Liver (tissue), 9 donors: ENCODE results near the gene BTBD7. TPM values are rescaled to one million over a fixed set of nuclear protein-coding genes. Genes with fewer than 3 reads are reported as not detected.

Experiments used
- DNase-seq: peaks from one replicate; pipeline ENCODE4 v3.0.0-alpha.2; 2017; ENCODE audit warnings: low spot score
- H3K27ac ChIP-seq, 2 donors: one replicate each; pipeline ENCODE4 v1.7.0; 2013; ENCODE audit warnings: inconsistent platforms in 2 of 2, low read length in 2 of 2, control low read depth in 1 of 2, low read depth in 1 of 2, mild to moderate bottlenecking in 1 of 2
- H3K27me3 ChIP-seq, 4 donors: one replicate each; pipeline versions ENCODE4 v1.6.1 to v1.7.0; 2013; ENCODE audit warnings: low read length in 3 of 4, inconsistent platforms in 1 of 4, mild to moderate bottlenecking in 1 of 4, moderate library complexity in 1 of 4; ENCODE audit not compliant: control insufficient read depth in 4 of 4, insufficient read depth in 4 of 4
- H3K36me3 ChIP-seq, 4 donors: one replicate each; pipeline versions ENCODE4 v1.6.1 to v1.7.0; 2013; ENCODE audit warnings: low read length in 3 of 4, mild to moderate bottlenecking in 3 of 4, low read depth in 1 of 4, moderate library complexity in 1 of 4; ENCODE audit not compliant: control insufficient read depth in 4 of 4, insufficient read depth in 3 of 4
- H3K4me1 ChIP-seq, 4 donors: one replicate each; pipeline versions ENCODE4 v1.6.1 to v1.7.0; 2013; ENCODE audit warnings: low read length in 3 of 4, mild to moderate bottlenecking in 3 of 4, moderate library complexity in 1 of 4; ENCODE audit not compliant: control insufficient read depth in 4 of 4, insufficient read depth in 4 of 4
- H3K4me3 ChIP-seq, 3 donors: one replicate each; pipeline versions ENCODE4 v1.6.1 to v1.7.0; 2013; ENCODE audit warnings: low read length in 3 of 3, control low read depth in 1 of 3, low read depth in 1 of 3, mild to moderate bottlenecking in 1 of 3
- H3K9ac ChIP-seq, 2 donors: one replicate each; pipeline ENCODE4 v1.7.0; 2013; ENCODE audit warnings: low read length in 2 of 2, mild to moderate bottlenecking in 2 of 2, moderate library complexity in 2 of 2, control low read depth in 1 of 2, low read depth in 1 of 2
- H3K9me3 ChIP-seq, 4 donors: one replicate each; pipeline versions ENCODE4 v1.6.1 to v1.7.0; 2013; ENCODE audit warnings: low read length in 3 of 4; ENCODE audit not compliant: control insufficient read depth in 4 of 4
- FOXA1 ChIP-seq: IDR thresholded peaks from 2 replicates; pipeline ENCODE4 v1.6.1; 2016; ENCODE audit warnings: antibody characterized with exemption
- FOXA2 ChIP-seq: IDR thresholded peaks from 2 replicates; pipeline ENCODE4 v1.6.1; 2016; ENCODE audit warnings: antibody characterized with exemption
- GABPA ChIP-seq, 2 donors: IDR thresholded peaks in 1 of 2; conservative IDR thresholded peaks in 1 of 2; 2 replicates each; pipeline ENCODE4 v1.6.1; 2016; ENCODE audit warnings: antibody characterized with exemption in 2 of 2, mild to moderate bottlenecking in 1 of 2, moderate library complexity in 1 of 2
- JUND ChIP-seq, 2 donors: IDR thresholded peaks; 2 replicates each; pipeline ENCODE4 v1.6.1; 2016; ENCODE audit warnings: antibody characterized with exemption in 2 of 2
- NR2F2 ChIP-seq: IDR thresholded peaks from 2 replicates; pipeline ENCODE4 v1.6.1; 2016; ENCODE audit warnings: antibody characterized with exemption
- RAD21 ChIP-seq, 2 donors: IDR thresholded peaks; 2 replicates each; pipeline ENCODE4 v1.6.1; 2016; ENCODE audit warnings: antibody characterized with exemption in 2 of 2, mild to moderate bottlenecking in 2 of 2
- RXRA ChIP-seq, 2 donors: IDR thresholded peaks; 2 replicates each; pipeline ENCODE4 v1.6.1; 2017 to 2018; ENCODE audit warnings: antibody characterized with exemption in 2 of 2, mild to moderate bottlenecking in 1 of 2
- SP1 ChIP-seq: IDR thresholded peaks from 2 replicates; pipeline ENCODE4 v1.6.1; 2018; ENCODE audit warnings: antibody characterized with exemption, mild to moderate bottlenecking
- TAF1 ChIP-seq: conservative IDR thresholded peaks from 2 replicates; pipeline ENCODE4 v1.6.1; 2016; ENCODE audit warnings: antibody characterized with exemption, mild to moderate bottlenecking
- YY1 ChIP-seq: IDR thresholded peaks from 2 replicates; pipeline ENCODE4 v1.6.1; 2016; ENCODE audit warnings: antibody characterized with exemption, mild to moderate bottlenecking
- WGBS: extraction: QIAGEN DNeasy Blood & Tissue Kit; methylation state at CpG from one replicate; pipeline ENCODE4 v1.1.7; 2013; 5-methylcytosine and 5-hydroxymethylcytosine counted together
- polyA plus RNA-seq, 2 donors: library from polyadenylated mRNA; stranded (reverse) in 1 of 2; unstranded in 1 of 2; fragments of 200-250 nt in 1 of 2; fragments of >200 nt in 1 of 2; fragmentation: Nextera tagmentation in 1 of 2; extraction: Ambion mirVana in 1 of 2; gene quantifications; one replicate each; pipeline versions ENCODE4 v1.2.1 to v1.2.3, GENCODE V29; 2013 to 2015
- total RNA-seq, 2 donors: library from RNA; depleted of rRNA; stranded (reverse); fragments of >200 nt; gene quantifications; one replicate each; pipeline ENCODE4 v1.2.3, GENCODE V29; 2014
- TF ChIP-seq, protein P1 (sequence below): fragments of 150-350 bp; IDR thresholded peaks from 2 replicates; pipeline ENCODE4 v1.5.1; 2017; ENCODE audit warnings: improper control_type of control experiment, low read depth, low read length; ENCODE audit not compliant: missing input control
- TF ChIP-seq, protein P2 (sequence below): IDR thresholded peaks from 2 replicates; pipeline ENCODE4 v1.6.1; 2016; ENCODE audit warnings: antibody characterized with exemption
- TF ChIP-seq, protein P3 (sequence below): IDR thresholded peaks from 2 replicates; pipeline ENCODE4 v1.6.1; 2016; ENCODE audit warnings: antibody characterized with exemption
- TF ChIP-seq, protein P4 (sequence below): IDR thresholded peaks from 2 replicates; pipeline ENCODE4 v1.6.1; 2016; ENCODE audit warnings: antibody characterized with exemption, mild to moderate bottlenecking
- donor health status: healthy.
- donor health status: healthy.
- donor health status: healthy.
- donor health status: healthy.
- donor health status: healthy.

The BTBD7 gene
- total and polyA plus RNA-seq, 4 donors: 4.4 to 17.7 (median 10.2) TPM

DNA sequence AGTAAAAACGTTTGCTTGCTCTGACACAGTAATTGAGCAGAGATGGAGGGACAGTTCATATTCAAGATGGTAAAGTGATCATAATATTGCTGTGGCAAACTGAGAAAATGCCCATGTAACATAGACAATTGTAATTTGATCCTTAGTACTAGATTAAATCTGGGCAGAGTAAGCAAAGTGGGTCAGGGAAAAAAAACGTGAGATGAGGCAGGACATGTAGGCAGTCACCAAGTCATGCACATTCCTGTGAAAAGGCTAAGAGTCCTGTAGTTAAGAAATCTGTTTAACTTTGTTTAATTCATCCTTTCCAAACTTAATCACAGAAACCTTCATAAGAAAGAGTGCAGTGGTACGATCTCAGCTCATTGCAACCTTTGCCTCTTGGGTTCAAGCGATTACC lies 16.1 kb downstream of the BTBD7 start:
- no peak overlapping the region for H3K4me3 ChIP-seq
- H3K4me1 ChIP-seq: peaks cover 0 to 6% (median 3%) of the 10 kb centered on the region in 4 donors
- no peaks in the 10 kb centered on the region for H3K9me3 ChIP-seq
- no peak for DNase-seq
- H3K36me3 ChIP-seq: no peaks in the 10 kb centered on the region
- H3K27me3 ChIP-seq: no peaks in the 10 kb centered on the region
- TF ChIP-seq YY1: no peak
- no peak for TF ChIP-seq TAF1
- no peak for TF ChIP-seq SP1
- no peak overlapping the region for H3K9ac ChIP-seq
- 77% methylated on average over 4 of the region's 4 CpGs for WGBS
- no peak overlapping the region for H3K27ac ChIP-seq

DNA sequence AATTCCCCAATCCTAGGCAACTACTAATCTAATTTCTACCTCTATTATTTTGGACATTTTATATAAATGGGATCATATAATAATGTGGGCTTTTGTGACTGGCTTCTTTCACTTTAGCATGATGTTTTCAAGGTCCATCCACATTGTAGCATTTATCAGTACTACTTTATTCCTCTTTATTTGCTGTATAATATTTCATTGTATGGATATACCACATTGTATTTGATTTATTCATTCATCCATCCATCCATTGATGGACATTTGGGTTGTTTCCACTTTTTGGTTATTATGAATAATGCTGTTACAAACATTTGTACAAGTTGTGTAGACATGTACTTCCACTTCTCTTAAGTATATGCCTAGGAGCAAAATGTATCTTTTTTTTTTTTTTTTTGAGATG lies 17.3 kb downstream of the BTBD7 start:
- no peak overlapping the region for H3K4me3 ChIP-seq
- no peaks in the 10 kb centered on the region for H3K9me3 ChIP-seq
- H3K9ac ChIP-seq: no peak overlapping the region
- H3K27ac ChIP-seq: no peak overlapping the region
- no peaks in the 10 kb centered on the region for H3K36me3 ChIP-seq
- TF ChIP-seq RXRA (IDR thresholded peaks at IDR 0.05) (no peak), JUND (IDR thresholded peaks at IDR 0.05) (no peak), FOXA1 (no peak), GABPA (IDR thresholded peaks at IDR 0.05 in 1 of 2, conservative IDR thresholded peaks at IDR 0.05 in 1 of 2) (no peak), NR2F2 (no peak), FOXA2 (no peak), SP1 (no peak), RAD21 (IDR thresholded peaks at IDR 0.05) (no peak)
- TF ChIP-seq, protein P1, sequence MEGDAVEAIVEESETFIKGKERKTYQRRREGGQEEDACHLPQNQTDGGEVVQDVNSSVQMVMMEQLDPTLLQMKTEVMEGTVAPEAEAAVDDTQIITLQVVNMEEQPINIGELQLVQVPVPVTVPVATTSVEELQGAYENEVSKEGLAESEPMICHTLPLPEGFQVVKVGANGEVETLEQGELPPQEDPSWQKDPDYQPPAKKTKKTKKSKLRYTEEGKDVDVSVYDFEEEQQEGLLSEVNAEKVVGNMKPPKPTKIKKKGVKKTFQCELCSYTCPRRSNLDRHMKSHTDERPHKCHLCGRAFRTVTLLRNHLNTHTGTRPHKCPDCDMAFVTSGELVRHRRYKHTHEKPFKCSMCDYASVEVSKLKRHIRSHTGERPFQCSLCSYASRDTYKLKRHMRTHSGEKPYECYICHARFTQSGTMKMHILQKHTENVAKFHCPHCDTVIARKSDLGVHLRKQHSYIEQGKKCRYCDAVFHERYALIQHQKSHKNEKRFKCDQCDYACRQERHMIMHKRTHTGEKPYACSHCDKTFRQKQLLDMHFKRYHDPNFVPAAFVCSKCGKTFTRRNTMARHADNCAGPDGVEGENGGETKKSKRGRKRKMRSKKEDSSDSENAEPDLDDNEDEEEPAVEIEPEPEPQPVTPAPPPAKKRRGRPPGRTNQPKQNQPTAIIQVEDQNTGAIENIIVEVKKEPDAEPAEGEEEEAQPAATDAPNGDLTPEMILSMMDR: no peak
- TF ChIP-seq, protein P2, sequence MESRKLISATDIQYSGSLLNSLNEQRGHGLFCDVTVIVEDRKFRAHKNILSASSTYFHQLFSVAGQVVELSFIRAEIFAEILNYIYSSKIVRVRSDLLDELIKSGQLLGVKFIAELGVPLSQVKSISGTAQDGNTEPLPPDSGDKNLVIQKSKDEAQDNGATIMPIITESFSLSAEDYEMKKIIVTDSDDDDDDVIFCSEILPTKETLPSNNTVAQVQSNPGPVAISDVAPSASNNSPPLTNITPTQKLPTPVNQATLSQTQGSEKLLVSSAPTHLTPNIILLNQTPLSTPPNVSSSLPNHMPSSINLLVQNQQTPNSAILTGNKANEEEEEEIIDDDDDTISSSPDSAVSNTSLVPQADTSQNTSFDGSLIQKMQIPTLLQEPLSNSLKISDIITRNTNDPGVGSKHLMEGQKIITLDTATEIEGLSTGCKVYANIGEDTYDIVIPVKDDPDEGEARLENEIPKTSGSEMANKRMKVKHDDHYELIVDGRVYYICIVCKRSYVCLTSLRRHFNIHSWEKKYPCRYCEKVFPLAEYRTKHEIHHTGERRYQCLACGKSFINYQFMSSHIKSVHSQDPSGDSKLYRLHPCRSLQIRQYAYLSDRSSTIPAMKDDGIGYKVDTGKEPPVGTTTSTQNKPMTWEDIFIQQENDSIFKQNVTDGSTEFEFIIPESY: no peak
- TF ChIP-seq, protein P3, sequence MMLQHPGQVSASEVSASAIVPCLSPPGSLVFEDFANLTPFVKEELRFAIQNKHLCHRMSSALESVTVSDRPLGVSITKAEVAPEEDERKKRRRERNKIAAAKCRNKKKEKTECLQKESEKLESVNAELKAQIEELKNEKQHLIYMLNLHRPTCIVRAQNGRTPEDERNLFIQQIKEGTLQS: no peak
- TF ChIP-seq, protein P4, sequence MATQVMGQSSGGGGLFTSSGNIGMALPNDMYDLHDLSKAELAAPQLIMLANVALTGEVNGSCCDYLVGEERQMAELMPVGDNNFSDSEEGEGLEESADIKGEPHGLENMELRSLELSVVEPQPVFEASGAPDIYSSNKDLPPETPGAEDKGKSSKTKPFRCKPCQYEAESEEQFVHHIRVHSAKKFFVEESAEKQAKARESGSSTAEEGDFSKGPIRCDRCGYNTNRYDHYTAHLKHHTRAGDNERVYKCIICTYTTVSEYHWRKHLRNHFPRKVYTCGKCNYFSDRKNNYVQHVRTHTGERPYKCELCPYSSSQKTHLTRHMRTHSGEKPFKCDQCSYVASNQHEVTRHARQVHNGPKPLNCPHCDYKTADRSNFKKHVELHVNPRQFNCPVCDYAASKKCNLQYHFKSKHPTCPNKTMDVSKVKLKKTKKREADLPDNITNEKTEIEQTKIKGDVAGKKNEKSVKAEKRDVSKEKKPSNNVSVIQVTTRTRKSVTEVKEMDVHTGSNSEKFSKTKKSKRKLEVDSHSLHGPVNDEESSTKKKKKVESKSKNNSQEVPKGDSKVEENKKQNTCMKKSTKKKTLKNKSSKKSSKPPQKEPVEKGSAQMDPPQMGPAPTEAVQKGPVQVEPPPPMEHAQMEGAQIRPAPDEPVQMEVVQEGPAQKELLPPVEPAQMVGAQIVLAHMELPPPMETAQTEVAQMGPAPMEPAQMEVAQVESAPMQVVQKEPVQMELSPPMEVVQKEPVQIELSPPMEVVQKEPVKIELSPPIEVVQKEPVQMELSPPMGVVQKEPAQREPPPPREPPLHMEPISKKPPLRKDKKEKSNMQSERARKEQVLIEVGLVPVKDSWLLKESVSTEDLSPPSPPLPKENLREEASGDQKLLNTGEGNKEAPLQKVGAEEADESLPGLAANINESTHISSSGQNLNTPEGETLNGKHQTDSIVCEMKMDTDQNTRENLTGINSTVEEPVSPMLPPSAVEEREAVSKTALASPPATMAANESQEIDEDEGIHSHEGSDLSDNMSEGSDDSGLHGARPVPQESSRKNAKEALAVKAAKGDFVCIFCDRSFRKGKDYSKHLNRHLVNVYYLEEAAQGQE: no peak
- peaks cover 0 to 9% (median 3%) of the 10 kb centered on the region in 4 donors for H3K4me1 ChIP-seq
- DNase-seq: no peak
- H3K27me3 ChIP-seq: no peaks in the 10 kb centered on the region
